Loucy (cell line): ENCODE measurements around the gene SPATA32.

Experiments used
- H2AFZ ChIP-seq: fragments of 200-600 bp; sonication (generic); 2 replicates; pipeline ENCODE4 v1.6.0; 2016; ENCODE audit warnings: antibody characterized with exemption, mild to moderate bottlenecking, low read length, moderate library complexity
- H3F3A ChIP-seq: fragments of 200-600 bp; 2 replicates; pipeline ENCODE4 v1.6.0; 2016; ENCODE audit warnings: antibody characterized with exemption, low read depth, mild to moderate bottlenecking
- H3K27me3 ChIP-seq: fragments of 200-600 bp; sonication (generic); 2 replicates; pipeline ENCODE4 v1.6.1; 2014; ENCODE audit warnings: low read length, mild to moderate bottlenecking; ENCODE audit not compliant: insufficient read depth, poor library complexity, severe bottlenecking
- H3K36me3 ChIP-seq: fragments of 200-600 bp; sonication (generic); 2 replicates; pipeline ENCODE4 v1.6.1; 2016; ENCODE audit warnings: low read length; ENCODE audit not compliant: insufficient read depth
- H3K4me1 ChIP-seq: fragments of 200-600 bp; sonication (generic); 2 replicates; pipeline ENCODE4 v1.5.1; 2014; ENCODE audit warnings: low read length, mild to moderate bottlenecking; ENCODE audit not compliant: insufficient read depth, poor library complexity, severe bottlenecking
- H3K4me2 ChIP-seq: fragments of 200-600 bp; sonication (generic); 2 replicates; pipeline ENCODE4 v1.6.0; 2014; ENCODE audit warnings: antibody characterized with exemption, low read length, low read depth, mild to moderate bottlenecking; ENCODE audit not compliant: poor library complexity, severe bottlenecking
- H3K4me3 ChIP-seq: fragments of 200-600 bp; sonication (generic); 2 replicates; pipeline ENCODE4 v1.5.1; 2014; ENCODE audit warnings: low read length, mild to moderate bottlenecking, mixed read lengths; ENCODE audit not compliant: poor library complexity, severe bottlenecking
- H3K79me2 ChIP-seq: fragments of 200-600 bp; sonication (generic); 2 replicates; pipeline ENCODE4 v1.6.1; 2014; ENCODE audit warnings: low read length; ENCODE audit not compliant: insufficient read depth
- H3K9ac ChIP-seq: fragments of 200-600 bp; sonication (generic); 2 replicates; pipeline ENCODE4 v1.6.0; 2014; ENCODE audit warnings: mild to moderate bottlenecking, low read depth, low read length, moderate library complexity; ENCODE audit not compliant: poor library complexity, severe bottlenecking
- H3K9me2 ChIP-seq: fragments of 200-600 bp; sonication (generic); replicated peaks from 2 replicates; pipeline ENCODE4 v1.6.1; 2016; ENCODE audit warnings: low read depth, low read length, mixed read lengths
- H3K9me3 ChIP-seq: fragments of 200-600 bp; sonication (generic); 2 replicates; pipeline ENCODE4 v1.6.1; 2014; ENCODE audit warnings: mild to moderate bottlenecking, antibody characterized with exemption, low read length, low read depth; ENCODE audit not compliant: insufficient read depth
- H4K20me1 ChIP-seq: fragments of 200-600 bp; sonication (generic); 2 replicates; pipeline ENCODE4 v1.6.0; 2014; ENCODE audit warnings: antibody characterized with exemption, low read length, mild to moderate bottlenecking; ENCODE audit not compliant: insufficient read depth, poor library complexity, severe bottlenecking
- EZH2phosphoT487 ChIP-seq: fragments of 200-600 bp; IDR thresholded peaks from 2 replicates; pipeline ENCODE4 v1.6.1; 2018; ENCODE audit warnings: antibody characterized with exemption, mild to moderate bottlenecking, moderate library complexity, borderline replicate concordance
- TF ChIP-seq, protein P1 (sequence below): fragments of 200-600 bp; sonication (generic); conservative IDR thresholded peaks from 2 replicates; pipeline ENCODE4 v1.5.1; 2014; ENCODE audit warnings: mild to moderate bottlenecking, antibody characterized with exemption, low read length

The SPATA32 gene

DNA sequence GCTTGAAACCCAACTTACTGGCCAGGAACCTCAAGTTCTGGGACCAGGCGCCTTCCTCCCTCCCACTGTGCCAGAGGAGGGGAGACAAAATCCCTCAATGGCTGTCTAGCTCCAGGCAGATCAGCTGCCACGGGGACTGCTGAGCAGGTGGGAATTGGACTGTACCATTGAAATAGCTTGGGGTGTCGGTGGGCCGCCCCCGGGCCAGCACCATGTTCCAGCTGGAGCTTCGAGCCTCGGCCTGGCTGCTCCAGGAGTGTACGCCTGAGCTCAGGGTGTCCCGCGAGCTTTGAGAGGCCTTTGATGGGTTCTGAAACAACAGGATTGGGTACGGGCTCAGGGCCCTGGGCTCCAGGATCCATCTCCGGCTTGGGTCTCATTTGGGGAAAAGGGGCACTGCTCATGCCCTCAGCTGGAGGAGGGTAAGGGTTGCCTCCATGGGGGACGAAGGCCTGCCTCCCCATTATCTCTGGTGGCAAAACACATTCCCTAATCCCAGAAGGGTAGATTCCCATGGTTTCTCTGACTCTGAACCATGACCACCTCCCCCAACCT, 4.6 kb upstream of the SPATA32 start:
- Histone ChIP-seq H3K9me3 (no peaks in the 10 kb centered on the region), H3K9ac (no peak overlapping the region), H3K4me3 (no peak overlapping the region), H3K27me3 (no peaks in the 10 kb centered on the region), H3K9me2 (no peaks in the 10 kb centered on the region), H2AFZ (no peak overlapping the region), H3F3A (no peaks in the 10 kb centered on the region), H4K20me1 (no peaks in the 10 kb centered on the region), H3K36me3 (peaks cover 31% of the 10 kb centered on the region; the same call in 1 of the 2 replicates), H3K4me2 (no peak overlapping the region), H3K79me2 (no peaks in the 10 kb centered on the region), H3K4me1 (peaks cover under 1% of the 10 kb centered on the region)
- TF ChIP-seq, protein P1, sequence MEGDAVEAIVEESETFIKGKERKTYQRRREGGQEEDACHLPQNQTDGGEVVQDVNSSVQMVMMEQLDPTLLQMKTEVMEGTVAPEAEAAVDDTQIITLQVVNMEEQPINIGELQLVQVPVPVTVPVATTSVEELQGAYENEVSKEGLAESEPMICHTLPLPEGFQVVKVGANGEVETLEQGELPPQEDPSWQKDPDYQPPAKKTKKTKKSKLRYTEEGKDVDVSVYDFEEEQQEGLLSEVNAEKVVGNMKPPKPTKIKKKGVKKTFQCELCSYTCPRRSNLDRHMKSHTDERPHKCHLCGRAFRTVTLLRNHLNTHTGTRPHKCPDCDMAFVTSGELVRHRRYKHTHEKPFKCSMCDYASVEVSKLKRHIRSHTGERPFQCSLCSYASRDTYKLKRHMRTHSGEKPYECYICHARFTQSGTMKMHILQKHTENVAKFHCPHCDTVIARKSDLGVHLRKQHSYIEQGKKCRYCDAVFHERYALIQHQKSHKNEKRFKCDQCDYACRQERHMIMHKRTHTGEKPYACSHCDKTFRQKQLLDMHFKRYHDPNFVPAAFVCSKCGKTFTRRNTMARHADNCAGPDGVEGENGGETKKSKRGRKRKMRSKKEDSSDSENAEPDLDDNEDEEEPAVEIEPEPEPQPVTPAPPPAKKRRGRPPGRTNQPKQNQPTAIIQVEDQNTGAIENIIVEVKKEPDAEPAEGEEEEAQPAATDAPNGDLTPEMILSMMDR: no peak
- TF ChIP-seq EZH2phosphoT487: no peak

DNA sequence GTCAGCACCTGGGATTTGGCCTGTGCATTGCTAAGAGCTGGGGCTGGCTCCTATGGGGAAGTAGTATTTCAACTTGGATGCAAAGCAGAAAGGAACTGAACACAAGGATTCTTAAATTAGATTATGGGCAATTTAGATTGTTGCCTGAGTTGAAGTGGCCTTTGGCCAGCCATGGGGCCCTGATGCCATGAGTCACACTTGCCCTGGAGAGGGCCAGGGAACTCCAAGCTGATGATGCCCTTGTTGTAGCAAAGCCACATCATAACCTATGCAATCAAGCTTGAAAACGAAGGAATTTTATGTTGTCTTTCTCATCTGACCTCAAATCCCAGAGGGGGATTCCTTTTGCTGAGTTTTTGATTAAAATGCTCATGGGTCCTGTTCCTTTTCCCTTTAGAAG, 3.9 kb upstream of the SPATA32 start:
- no peaks in the 10 kb centered on the region for H3F3A ChIP-seq
- H3K9ac ChIP-seq: no peak overlapping the region
- peaks cover 5% of the 10 kb centered on the region for H3K4me1 ChIP-seq
- peaks cover 31% of the 10 kb centered on the region; the same call in 1 of the 2 replicates for H3K36me3 ChIP-seq
- H2AFZ ChIP-seq: no peak overlapping the region
- H3K27me3 ChIP-seq: no peaks in the 10 kb centered on the region
- no peaks in the 10 kb centered on the region for H3K79me2 ChIP-seq
- no peaks in the 10 kb centered on the region for H3K9me2 ChIP-seq
- H3K4me2 ChIP-seq: no peak overlapping the region
- TF ChIP-seq, protein P1: no peak
- TF ChIP-seq EZH2phosphoT487: no peak
- no peak overlapping the region for H3K4me3 ChIP-seq
- H4K20me1 ChIP-seq: no peaks in the 10 kb centered on the region
- H3K9me3 ChIP-seq: no peaks in the 10 kb centered on the region

DNA sequence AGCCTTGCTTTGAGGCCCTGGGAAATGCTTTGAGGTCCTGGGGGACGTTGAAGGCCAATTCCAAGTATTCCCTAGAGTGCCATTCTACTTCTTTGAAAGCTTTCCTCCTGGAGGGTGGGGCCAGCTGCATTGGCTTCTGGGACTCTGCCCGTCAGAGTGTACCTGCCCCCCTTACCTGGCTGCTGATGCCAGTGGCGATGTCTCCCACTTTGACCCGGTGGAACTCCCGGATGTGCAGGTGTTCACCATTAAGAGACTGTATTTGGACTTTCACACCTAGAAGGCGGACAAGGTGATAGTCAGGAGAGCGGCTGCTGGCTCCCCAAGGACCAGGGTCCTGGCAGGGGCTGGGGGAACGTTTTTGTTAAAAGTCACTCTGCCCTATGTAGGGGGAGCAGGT, 3.1 kb upstream of the SPATA32 start:
- H3K27me3 ChIP-seq: no peaks in the 10 kb centered on the region

More for the DNA sequence above, 3.1 kb upstream of the SPATA32 start:
- Histone ChIP-seq H3K4me1 (peaks cover 5% of the 10 kb centered on the region), H3F3A (no peaks in the 10 kb centered on the region), H3K79me2 (no peaks in the 10 kb centered on the region), H3K9ac (no peak overlapping the region), H3K4me2 (no peak overlapping the region), H2AFZ (no peak overlapping the region), H3K4me3 (no peak overlapping the region), H3K36me3 (peaks cover 31% of the 10 kb centered on the region; the same call in 1 of the 2 replicates), H3K9me3 (no peaks in the 10 kb centered on the region), H3K9me2 (no peaks in the 10 kb centered on the region), H4K20me1 (no peaks in the 10 kb centered on the region)
- TF ChIP-seq, protein P1: no peak
- TF ChIP-seq EZH2phosphoT487: no peak
